GM21825 (cell line): ENCODE measurements around the gene B4GALNT1.
"Not testable (repeated sequence)": the region's sequence is repeated elsewhere in the genome, so short reads cannot be mapped to it uniquely, and the experiment has no call there.

Experiments
- ATAC-seq: cut with Tn5 transposase; IDR thresholded peaks from one replicate; pipeline ENCODE4 v1.9.1; 2021; ENCODE audit warnings: mild to moderate bottlenecking, moderate library complexity; ENCODE audit not compliant: unreplicated experiment

B4GALNT1 gene

DNA sequence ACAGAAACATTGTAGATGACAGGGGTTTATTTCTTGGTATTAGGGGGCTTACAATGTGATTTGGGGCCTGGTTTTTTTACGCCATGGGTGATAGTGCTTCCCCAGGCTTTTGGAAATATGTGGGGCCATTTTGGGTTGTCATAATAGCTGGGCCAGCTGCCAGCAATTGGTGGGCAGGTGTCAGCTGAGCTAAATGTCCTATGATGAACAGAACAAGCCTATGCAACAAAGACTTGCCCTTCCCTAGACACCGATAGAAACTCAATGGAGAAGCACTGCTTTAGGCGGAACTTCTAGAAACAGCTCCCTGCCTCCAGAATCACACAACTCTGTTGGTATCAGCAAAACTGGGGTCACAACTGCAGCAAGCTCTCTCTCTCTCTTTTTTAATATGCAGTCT is 5.1 kb upstream of the B4GALNT1 start:
- ATAC-seq = no peak

DNA sequence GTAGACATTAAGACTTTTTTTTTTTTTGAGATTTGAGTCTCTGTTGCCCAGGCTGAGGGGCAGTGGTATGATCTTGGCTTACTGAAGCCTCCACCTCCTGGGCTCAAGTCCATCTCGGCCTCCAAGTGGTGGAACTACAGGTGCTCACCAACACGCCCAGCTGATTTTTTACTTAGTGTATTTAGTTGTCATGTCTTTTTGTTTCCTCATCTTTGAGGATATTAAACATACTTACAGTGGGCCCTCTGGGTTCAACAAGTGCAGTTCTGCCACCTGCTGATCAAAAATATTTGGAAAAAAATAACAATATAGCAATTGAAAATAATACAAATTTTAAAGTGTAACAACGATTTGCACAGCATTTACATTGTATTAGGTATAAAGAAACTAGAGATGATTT is 4.4 kb upstream of the B4GALNT1 start:
- no peak for ATAC-seq

DNA sequence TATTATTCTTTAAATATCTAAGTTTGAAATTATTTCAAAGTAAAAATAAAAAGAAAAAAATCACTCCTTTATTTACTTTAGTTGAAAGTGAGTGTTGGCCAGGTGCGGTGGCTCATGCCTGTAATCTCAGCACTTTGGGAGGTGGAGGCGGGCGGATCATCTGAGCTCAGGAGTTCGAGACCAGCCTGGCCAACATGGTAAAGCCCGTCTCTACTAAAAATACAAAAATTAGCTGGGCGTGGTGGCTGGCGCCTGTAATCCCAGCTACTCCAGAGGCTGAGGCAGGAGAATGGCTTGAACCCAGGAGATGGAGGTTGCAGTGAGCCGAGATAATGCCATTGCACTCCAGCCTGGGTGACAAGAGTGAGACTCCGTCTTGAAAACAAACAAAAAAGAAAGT is 3.7 kb upstream of the B4GALNT1 start:
- not testable (repeated sequence) for ATAC-seq

DNA sequence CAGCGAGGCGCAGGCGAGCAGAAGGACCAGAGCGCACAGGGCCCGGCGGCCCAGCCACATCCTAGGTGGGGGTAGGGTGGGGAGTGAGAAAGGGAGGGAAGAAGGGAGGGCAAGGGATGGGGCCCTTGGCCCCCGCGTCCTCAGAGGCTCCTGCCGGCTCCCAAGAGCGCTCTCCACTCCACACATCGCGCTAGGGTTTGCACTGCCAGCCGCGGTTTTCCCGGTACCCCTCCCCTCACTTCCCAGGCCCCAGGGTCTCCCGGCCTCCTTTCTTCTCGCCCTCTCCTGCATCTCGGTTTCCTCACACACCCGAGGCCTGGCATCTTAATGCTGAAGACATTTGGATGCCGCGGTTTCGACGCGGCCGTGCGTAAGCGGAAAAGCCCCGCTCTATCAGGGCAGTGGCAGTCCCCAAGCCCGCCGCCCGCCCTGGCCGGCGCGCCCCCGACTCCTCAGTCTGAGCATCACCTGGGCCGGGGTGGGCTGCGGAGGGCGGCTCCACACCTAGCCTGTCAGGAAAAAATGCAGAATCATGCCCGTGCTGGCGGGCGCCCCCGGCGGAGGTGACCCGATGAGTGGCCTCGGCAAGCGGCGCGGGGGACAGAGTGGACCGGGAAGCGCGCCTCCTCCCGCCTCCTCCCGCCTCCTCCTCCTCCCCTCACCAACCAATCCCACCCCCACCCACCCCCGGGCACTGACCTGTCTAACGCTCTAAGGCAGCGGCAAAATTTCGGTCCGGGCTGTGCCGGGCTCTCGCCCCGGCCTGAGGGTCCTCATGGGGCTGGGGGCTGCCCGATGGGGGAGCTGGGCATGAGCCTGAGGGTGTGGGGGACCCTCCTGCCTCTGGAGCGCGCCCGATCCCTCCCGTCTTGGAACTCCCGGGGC is 686 bp downstream of the B4GALNT1 start:
- ATAC-seq = no peak

DNA sequence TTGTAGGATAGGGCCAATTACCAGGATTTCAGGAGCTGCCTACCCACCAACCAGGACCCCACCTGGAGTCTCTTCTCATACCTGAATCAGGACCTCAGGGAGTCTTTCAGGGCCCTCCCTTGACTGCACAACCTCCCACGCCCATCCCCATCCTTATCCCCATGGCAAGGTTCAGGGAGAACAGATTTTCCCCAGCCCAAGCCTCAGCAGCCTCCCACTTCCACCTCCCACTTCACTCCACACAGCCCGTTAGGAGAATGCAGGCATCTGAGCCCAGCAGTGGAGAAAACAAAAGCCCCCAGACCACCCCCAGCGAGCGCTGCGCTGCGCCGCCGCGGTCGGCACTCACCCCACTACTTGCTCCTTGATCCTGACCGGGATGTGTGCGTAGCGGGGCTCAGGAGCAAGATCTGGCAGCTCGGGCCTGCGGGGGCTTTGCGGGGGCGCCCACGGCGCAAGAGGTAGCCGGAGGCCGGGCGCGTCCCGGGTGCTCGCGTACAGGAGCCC is 1.4 kb downstream of the B4GALNT1 start:
- ATAC-seq = no peak

DNA sequence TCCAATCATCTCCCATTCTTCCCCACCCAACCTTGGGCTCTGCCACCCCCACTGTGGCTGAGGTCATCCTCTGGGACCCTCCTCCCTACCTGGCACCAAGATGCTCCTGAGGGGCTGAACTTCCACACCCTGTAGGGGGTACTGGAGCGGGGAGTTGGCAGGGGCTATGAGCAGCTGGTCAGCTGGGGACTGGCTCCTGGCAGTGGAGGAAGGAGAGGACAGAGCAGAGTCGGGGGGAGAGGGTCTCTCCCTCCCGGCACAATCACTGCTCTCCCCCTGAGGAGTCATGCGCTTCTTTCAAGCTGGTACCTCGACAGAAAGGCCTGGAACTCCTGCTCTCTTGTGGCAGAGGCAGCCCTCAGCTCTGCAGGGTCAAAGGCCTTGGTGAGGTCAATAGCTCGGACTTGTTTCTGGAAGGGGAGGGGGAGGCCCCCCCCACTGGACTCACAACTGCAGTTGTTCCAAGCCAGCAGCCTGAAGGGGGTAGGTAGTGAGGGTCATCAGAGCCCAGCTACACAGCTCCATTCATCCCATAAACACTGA is 2.0 kb downstream of the B4GALNT1 start:
- ATAC-seq = no peak

DNA sequence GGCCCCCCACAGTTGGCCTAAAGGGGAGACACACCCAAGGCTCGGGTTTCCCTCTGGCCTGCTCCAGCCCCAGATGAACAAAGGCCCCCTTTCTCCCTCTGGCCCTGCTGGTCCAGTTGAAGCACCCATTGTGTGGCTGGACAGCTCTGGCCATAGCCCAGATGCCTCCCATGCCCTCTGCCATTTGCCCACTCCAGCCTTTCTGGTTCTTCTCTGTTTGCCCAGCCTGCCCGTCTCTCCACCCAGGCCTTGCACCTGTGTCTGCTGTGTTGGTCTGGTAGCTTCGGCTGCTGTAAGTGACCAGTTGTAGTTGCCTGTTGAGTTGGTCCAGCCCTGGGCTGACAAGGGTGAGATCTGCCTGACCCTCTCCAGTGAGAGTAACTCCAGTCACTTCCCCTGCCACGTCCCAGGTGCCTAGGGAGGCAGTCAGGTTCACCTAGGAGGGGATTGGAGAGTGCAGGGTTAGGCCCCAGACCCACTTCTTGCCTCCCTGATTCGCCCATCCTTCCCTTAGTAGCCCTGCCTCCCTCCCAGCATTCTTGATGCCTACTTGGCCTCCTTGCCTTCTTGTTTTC is 3.0 kb downstream of the B4GALNT1 start:
- ATAC-seq = no peak

DNA sequence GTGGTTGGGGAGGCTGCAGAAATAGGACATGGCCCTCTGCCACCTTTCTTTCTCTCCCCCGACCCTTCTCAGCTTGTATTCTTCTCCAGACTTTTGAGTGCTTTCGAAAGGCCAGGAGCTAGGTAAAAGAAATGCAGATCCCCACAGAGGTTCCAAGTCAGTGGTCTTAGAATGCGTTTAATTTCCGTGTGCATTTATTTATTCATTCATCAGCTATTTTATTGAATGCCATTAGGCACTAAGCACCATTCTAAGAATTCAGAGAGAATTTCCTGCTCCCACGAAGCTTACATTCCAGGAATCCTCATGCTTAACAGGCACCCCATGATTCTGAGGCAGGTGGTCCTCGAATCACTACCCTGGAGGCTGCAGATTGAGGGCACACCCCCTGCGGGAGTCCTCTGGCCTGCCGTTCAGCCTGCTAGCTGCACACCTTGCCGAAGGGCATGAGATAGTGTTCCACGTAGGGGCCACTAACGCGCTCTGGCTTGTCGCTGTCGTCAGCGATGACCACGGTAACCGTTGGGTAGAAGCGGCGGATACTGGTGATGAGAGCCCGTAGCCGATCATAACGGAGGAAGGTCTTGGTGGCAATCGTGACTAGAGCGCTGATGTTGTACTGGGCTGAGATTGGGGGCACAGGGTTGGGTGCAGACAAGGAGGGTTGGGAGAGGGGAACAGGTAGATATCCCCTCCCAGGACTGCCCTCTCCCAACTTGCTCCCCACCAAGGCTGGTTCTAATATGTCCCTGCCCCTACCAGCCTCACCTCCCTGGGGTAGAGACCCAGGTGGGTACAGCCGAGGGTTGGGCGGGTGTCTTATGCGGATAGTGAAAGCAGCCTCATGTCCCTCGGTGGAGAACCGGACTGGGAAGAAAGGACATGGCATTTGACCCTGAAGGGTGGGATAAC is 4.5 kb downstream of the B4GALNT1 start:
- ATAC-seq = no peak

DNA sequence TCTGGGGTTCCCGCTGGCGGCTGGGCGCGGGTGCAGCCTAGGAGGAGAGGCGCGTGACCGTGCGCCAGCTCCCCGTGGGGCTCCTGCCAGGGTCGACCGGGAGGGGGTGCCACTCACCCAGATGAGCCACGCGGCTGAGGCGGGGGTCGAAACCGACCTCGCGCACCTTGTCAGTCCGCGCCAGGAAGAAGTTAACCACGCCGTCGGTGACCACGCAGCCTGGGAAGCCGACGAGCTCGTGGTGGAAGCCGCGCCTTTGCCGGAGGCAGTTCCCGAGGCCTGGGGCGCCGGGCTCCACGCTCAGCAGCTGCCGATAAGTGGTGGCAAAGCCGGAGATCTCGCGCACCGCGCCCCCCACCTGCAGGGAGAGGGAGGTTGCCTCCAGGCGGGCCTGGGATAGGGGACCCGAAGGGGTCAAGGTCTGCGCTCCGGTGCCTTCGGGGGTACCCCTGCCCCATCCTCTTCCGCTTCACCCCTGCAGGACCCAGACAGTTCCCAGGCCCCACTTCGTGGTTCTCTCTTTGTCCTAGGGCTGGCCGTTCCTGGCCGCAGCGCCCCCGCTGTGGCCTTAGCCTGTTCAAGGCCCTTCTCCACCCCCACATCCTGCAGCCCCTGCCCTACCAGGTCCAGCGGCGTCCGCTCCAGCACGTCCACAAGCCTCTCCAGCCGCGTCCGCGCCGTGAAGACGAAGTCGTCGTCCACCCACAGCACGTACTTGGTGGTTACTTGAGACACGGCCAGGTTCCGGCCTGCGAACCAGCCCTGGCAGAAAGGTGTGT is 5.3 kb downstream of the B4GALNT1 start:
- no peak for ATAC-seq

DNA sequence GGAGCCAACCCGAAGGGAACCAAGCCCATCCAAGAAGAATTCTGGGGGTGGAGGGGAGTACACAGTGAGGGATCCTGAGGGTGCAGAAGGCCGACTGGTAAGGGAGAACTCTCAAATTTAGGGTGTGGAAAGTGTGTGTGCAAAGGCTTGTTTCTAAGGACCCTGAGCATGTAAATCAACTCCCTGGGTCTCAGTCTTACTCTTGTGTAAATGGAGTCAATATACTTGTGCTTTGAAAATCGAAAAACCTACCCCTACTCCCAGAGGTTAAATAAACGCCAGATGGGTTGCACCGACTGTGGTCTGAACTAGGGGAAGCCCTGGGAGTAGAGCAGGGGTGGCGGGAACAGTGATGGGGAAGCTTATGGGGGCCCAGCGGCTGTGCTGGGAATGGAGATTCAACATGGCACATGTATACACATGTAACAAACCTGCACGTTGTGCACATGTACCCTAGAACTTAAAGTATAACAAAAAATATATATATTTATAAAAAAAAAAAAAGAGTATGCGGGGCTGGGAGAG is 6.0 kb downstream of the B4GALNT1 start:
- ATAC-seq = no peak

DNA sequence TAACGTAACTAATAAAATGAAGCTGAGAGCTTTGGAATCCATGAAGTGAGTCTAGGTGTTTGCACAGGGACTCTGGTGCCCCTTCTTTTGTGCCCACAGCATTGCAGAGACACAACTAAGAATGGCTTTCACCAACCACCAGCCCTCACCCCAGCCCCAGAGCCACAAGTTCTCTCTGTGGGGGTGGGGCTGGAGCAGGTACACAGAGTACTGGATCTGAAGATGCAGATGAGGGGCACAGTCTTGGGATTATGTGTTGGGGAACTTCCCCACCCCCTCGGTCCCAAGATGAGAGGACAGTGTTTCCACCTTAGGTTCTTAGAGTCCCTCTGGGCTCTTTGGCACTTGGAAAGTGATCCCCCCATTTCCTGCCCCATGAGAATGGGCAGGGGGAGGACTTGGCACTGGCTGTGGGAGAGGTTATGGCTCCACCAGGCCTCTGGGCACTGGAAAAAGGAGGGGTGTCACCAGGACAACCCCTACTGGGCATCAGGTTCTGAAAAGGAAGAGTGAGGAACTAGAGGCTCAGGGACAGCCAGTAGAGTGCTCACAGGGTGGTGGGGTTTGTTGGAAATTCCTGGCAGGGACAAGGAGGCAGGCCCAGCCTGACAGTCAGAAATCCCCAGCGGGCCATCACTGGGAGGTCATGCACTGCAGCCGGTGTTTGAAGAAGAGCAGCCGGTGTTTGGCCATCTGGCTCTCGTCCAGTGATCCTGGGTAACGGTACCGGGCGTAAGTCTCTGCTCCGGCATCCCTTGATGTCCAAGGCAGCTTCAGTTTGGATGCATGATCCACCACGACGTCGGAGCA is 6.7 kb downstream of the B4GALNT1 start:
- no peak for ATAC-seq

DNA sequence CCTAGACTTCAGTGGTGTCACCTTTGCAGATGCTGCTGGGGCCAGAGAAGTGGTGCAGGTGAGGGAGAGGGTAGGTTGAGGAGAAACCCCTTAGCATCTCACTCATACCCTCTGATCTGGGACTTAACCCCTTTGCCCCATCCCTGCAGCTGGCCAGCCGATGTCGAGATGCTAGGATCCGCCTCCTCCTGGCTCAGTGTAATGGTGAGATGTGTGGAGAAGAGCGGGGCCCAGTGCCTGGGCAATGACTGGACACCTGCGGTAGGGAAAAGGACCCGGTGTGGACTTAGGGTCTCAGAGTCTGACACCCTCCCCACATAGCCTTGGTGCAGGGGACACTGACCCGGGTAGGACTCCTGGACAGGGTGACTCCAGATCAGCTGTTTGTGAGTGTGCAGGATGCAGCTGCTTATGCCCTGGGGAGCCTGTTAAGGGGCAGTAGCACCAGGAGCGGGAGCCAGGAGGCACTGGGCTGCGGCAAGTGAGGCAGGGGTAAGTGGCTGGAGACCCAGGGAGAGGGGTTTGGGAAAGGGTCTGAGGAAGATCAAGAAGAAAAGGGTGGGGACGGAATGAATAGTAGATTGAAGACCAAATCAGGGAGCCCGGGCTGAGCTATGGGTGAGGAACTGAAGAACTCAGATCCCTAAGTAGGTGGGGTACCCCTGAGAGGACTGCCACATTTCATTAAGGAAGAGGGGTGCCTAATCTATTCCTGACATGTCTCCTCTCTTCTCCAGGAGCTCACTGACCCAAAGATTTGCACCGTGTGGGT is 7.6 kb downstream of the B4GALNT1 start:
- no peak for ATAC-seq

DNA sequence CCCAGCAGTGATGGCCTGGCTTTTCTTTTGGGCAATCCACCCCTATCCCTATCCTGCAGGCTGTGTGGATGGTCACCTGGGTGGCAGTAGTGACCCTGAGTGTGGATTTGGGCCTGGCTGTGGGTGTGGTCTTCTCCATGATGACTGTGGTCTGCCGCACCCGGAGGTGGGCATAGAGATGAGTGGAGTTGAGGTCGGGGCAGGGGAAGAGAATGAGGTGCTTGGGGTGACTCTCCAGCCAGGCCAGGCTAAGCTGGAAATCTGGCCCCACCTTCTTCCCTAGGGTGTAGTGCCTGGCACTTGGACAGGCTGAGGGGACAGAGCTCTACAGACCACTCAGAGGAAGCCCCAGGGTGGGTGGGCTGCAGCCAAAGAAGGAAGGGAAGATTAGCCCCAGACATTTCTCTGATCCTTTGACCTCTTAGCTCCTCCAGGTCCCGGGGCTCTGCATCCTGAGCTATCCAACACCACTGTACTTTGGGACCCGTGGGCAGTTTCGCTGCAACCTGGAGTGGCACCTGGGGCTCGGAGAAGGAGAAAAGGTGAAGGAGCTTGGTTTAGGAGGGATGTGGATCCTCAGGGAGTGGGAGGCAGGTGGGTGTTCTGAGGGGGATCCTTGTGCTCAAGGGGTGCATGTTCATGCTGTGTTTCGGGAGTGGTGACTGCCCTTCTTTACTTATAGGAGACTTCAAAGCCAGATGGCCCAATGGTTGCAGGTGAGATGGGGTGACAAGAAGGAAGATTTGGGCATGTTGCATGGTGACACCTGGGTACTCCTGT is 8.4 kb downstream of the B4GALNT1 start:
- no peak for ATAC-seq

DNA sequence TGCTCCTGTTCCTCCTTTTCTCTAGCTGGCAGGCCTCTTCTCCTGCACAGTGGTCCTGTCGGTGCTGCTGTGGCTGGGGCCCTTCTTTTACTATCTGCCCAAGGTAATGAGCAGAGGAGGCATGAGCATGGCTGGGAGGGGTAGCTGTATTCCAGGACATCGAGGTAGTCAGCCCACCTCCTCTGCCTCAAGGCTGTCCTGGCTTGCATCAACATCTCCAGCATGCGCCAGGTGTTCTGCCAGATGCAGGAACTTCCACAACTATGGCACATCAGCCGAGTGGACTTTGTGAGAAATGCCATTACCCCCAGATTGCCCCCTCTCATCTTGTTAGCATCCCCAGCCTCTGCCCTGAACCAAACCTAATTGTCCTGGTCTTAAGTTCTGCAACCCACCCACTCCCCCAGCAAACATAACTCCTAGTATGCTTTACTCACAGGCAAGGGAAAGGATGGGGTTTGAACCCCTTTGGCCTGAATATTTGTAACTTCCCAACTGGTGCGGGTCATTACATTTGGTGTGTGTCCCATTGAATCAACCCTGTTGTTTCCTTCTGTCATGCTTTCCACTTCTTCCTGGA is 9.1 kb downstream of the B4GALNT1 start:
- no peak for ATAC-seq

DNA sequence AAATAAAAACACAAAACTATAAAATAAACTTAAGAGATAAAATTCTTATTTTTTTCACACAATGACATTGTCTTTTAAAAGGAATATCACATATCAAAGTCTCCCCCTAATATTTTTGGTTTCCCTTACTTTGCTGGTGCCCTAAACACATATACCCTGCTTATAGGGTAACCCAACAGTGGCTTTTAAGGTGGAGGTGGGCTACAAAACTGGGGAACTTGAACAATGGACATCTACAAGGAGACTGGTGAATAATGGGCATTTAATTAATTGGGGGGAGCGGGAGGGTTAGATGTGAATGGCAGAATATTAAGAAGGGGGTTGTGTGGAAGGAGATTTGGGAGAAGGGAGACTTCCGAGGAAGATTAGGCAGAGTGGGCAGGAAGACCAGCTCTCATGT is 9.6 kb downstream of the B4GALNT1 start:
- ATAC-seq = no peak

DNA sequence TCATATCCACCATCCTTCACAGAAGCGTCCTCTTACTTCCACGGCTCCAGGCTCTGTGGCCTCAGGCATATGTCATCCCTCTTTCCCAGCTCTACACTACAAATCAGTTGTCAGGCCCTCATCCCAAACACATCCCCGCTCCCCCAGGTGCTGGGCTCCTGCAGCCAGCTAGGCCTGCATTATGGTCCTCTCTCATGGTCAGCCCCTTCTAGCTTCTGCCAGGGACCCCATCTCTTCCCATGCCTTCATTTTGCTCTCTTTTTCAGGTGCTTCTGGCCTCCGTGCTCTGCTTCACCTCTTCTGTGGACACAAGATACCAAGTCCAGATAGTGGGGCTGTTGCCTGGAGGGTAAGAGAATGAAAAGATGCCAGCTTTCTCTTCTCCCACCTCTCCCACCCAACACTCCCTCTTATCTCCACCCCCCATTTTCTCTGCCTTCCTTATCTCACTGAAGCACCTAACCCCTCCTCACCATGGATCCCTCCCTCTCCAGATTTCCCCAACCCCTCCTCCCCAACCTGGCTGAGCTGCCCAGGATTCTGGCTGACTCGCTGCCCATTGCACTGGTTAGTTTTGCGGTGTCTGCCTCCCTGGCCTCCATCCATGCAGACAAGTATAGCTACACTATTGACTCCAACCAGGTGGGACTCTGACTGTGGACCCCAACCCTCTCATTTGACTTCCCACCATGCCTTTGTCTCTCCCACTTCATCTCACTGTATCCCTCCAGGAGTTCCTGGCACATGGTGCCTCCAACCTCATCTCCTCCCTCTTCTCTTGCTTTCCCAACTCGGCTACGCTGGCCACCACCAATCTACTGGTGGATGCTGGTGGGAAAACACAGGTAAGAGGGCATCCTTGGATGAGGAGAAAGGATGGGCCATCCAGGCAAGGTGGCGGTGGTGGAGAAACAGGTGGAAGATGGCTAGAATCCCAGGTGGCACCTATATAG is 10.4 kb downstream of the B4GALNT1 start:
- ATAC-seq = no peak
